Stimulated activated CD8-positive, alpha-beta memory T cell treated with anti-CD3 and anti-CD28 coated beads, Interleukin-7, amount 100 ng/mL, for 24 hours (primary cell): ENCODE results near the gene FERMT3.

Experiments used
- DNase-seq: peaks from one replicate; pipeline ENCODE4 v3.0.0-alpha.2; 2020; ENCODE audit warnings: low read depth

FERMT3 gene

DNA sequence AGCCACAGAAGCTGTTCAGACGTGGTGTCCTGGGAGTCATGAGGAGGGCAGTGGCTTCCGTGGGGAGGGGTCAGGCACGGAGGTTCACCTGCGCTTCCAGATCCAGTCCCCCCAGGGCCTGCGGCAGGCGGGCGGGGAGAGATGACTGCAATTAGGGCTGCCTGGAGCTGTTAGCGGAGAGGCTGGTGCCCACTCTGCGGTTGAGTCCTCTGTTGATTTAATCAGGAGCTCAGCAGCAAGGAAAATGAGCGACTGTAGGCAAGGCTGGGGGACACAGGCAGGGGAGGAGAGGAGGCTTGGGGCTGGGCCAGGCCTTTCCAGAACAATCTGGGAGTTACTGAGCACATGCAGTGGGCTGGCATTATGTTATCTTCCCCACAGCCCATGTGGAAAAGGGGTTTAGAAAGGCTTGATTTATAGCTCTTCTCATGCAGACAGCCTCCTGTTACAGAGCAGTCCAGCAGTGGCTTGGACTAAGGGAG, 57.9 kb downstream of the FERMT3 start:
- DNase-seq, result no peak

DNA sequence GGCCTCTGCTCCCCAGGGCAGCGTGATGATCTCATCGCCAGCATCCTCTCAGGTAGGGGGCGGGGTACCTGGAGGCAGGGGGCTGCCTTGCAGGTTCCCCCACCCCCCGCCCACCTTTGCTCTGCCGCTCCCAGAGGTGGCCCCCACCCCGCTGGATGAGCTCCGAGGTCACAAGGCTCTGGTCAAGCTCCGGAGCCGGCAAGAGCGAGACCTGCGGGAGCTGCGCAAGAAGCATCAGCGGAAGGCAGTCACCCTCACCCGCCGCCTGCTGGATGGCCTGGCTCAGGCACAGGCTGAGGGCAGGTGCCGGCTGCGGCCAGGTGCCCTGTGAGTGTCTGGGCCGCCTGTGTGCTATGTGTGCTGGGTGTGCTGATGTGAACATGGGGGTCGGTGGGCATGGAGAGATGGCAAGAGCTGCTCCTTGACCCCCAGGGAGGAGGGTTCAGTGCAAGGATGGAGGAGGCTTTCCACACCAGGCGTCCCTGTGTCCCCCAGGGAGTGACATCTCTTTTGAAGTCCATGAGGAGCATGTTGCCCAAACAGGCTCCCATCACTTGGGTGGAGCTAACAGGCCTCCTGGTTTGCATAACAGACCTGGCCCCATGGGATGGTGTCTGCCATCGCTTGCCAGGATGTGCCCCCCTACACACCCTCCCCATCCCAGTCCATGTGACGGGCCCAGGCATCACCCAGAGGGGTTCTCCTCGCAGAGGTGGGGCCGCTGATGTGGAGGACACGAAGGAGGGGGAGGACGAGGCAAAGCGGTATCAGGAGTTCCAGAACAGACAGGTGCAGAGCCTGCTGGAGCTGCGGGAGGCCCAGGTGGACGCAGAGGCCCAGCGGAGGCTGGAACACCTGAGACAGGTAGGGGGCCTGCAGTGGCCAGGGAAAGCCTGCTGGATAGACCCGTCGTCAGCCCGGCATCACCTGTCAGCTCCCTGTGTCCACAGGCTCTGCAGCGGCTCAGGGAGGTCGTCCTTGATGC, 58.9 kb downstream of the FERMT3 start:
- DNase-seq, result no peak

DNA sequence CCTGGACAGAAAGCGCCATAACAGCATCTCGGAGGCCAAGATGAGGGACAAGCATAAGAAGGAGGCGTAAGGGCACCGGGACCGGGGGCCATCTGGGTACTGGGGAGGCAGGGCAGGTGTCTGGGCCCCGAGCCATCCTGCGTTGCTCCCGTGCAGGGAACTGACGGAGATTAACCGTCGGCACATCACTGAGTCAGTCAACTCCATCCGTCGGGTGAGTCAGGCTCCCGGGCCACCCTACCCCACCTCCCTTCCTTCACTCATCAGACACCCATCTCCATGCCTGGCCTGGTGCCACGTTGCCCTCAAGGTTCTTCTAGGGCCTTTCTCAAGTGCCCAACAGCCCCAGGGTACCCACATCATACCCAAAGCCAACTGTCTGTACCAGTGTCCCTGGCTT, 59.8 kb downstream of the FERMT3 start:
- DNase-seq, result no peak

DNA sequence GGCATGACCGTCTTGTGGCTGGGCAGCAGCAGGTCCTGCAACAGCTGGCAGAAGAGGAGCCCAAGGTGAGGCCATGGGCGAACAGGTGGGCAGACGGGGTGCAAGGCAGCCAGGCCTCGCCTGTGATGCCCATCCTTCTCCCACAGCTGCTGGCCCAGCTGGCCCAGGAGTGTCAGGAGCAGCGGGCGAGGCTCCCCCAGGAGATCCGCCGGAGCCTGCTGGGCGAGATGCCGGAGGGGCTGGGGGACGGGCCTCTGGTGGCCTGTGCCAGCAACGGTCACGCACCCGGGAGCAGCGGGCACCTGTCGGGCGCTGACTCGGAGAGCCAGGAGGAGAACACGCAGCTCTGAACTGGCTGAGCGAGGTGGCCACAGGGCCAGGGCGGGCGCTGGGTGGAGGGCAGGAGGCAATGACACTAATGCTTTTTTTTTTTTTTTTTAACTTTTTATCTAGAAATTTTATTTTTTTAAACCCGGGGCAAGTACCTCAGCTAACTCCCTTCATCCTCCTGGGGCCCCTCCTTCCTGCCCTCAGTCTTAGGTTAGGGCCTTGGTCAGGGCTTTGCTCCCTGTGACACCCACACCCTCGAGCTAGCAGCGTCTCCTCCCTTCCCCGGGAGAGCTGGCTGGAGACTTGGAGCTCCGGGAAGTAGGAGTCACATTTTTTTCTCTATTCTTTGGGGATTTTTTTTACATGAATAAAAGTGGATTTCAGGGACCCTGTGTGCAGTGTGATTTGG, 60.9 kb downstream of the FERMT3 start:
- no peak for DNase-seq

DNA sequence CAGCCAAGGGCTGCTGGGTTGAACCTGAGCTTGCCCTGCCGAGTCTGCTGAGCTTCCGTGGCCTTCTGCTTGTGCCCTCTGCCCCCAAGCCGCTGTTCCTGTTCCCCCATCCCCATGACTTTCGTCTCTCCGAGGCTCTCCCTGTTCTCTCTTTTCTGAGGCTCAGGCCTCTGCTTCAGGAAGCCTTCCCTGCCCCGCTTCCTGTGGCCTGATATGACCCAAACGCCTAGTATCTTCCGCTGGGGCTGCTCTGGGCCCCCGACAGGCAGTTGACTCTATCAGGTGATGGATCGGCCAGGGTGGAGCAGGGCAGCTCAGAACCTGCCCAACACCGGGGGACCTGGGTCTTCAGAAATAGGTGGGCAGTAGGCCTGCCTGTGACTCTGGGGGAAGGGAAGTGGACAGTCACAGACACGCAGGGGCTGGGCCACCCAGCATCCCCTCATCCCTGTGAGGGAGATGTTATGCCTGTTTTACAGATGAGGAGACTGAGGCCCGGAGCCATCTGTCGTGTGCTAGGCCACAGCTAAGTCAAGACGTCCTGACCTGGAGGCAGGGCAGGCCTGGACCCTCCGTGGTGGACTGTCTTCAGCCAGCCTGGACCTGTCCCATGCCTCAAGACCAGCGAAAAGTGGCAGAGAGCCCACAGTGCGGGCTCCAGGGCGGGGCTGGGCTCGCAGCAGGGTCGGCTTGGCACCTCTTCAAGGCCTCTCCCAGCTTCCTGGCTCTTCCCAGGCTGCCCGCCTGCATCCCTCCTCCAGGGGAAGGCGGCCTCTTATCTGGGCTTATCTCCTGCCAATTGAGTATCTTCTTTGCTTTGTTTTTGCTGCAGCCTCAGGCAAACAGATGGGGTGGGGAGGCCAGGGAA, 61.7 kb downstream of the FERMT3 start:
- no peak for DNase-seq

DNA sequence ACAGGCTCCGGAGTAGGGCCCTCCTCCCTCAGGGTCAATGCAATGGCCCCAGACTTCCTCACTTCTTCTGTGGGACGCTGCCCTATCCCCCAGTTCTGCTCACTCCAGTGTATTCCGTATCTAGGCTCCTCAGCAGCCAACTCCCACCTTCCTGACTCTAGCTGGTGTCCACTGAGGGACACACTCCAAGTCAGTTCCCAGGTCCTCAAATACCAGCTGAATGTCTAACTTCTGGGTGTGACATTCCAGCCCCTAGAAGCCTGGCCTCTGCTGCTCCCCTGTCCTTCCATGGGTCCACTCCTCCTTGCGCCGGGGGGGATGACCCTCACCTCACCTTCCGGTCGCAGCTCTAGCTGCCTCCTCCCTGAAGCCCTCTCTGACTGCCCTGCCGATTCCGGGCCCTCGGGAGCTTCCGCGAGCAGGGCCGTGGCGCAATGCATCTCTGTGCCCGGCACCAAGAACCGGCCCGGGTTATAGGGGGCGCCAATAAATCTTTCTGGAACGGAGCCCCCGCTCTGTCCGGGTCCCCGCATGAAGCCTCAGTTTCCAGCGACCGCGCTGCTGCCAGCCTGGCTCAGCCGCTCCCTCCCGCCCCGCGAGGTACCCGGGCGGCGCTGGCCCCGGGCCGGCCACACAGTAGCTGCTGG, 62.5 kb downstream of the FERMT3 start:
- DNase-seq, result peak; percentile 26

DNA sequence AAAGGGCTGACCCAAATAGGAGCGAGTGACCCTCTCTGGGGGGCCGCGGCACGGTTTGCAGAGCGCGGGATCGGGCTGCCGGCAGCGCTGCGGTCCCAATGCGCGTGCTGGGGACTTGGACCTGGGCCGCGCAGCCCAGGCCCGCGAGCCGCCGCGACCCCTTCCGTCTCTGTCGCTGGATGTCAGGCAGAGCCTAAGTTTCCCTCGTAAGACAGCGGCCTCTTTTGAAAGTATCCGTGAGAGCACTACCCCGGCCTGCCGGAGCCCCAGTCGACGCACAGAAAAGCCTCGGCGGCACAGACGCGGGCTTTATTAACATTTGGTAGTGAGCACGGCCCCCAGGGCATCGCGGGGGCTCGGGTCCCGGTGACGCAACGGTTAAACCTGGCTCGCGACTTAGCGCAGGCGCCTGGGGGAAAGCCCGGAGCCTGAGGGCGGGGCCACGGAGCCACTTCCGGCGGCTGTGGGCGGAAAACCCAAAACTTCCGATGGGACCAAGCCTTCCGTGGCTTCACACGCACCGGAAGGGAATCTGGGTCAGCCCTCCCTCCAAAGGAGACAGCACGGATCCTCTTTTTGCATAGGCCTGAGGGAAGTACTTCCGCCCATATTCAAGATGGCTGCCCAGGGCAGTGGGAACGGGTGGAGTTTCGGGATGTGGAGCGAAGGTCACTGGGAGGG, 63.2 kb downstream of the FERMT3 start:
- DNase-seq, result peak; percentile 97
